ENCODE results near the gene KIAA1328.

DNA sequence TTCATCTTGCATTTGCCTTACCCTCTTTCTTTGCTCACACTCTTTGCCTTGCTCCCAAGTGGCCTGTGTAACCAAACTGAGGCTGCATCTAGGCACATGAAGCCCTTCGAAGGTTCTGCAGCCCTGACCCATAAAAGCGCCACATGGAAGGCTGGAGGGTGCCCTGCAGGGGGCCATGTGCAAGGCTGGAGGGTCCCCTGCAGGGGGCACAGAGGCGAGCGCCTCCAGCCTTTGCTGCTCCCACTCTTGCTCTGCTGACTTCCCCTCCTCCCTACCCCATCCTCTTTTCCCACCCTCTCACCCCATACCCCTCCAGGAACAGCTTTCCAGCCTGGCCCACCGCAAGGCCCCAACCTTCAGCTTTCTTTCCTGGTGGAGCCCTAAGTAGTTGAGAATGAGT lies 419.4 kb downstream of the KIAA1328 start:
- no peak for TF ChIP-seq POLR2A (IDR thresholded peaks at IDR 0.05)
- TF ChIP-seq, protein P1, sequence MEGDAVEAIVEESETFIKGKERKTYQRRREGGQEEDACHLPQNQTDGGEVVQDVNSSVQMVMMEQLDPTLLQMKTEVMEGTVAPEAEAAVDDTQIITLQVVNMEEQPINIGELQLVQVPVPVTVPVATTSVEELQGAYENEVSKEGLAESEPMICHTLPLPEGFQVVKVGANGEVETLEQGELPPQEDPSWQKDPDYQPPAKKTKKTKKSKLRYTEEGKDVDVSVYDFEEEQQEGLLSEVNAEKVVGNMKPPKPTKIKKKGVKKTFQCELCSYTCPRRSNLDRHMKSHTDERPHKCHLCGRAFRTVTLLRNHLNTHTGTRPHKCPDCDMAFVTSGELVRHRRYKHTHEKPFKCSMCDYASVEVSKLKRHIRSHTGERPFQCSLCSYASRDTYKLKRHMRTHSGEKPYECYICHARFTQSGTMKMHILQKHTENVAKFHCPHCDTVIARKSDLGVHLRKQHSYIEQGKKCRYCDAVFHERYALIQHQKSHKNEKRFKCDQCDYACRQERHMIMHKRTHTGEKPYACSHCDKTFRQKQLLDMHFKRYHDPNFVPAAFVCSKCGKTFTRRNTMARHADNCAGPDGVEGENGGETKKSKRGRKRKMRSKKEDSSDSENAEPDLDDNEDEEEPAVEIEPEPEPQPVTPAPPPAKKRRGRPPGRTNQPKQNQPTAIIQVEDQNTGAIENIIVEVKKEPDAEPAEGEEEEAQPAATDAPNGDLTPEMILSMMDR (IDR thresholded peaks at IDR 0.05), result no peak
